IMR-90 (cell line): Measurements from ENCODE around the gene ZMYND10. TPM values are rescaled to one million over a fixed set of nuclear protein-coding genes. Genes with fewer than 3 reads are reported as not detected.

Source experiments
- ATAC-seq: fragments of 200-7000 bp; cut with Tn5 transposase; 2 replicates; pipeline ENCODE4 v1.9.1; 2020; ENCODE audit warnings: low read depth, mild to moderate bottlenecking, moderate library complexity
- BruUV-seq: library from RNA; stranded (reverse); fragments of 400-500 nt; replicated peaks from 2 replicates; lab custom pipeline; 2021; lab: Mats Ljungman, UMichigan
- CTCF ChIA-PET: fragments of 300-600 bp; formaldehyde crosslinking; extraction: SDS; loops from one replicate; lab custom pipeline; 2021; ENCODE audit warnings: antibody characterized with exemption; lab: Yijun Ruan, JAX
- POLR2A ChIA-PET: fragments of 300-600 bp; sonication (Branson Sonifier 250); formaldehyde crosslinking; loops from one replicate; lab custom pipeline; 2022; ENCODE audit warnings: antibody characterized with exemption; ENCODE audit not compliant: unreplicated experiment; lab: Charles Lee
- DNase-seq: peaks from one replicate; pipeline ENCODE4 v3.0.0; 2013
- H2AFZ ChIP-seq: replicated peaks from 2 replicates; pipeline ENCODE3; 2013; ENCODE audit warnings: low read length, mild to moderate bottlenecking; ENCODE audit not compliant: poor library complexity
- H2AK5ac ChIP-seq: 2 replicates; pipeline ENCODE4 v1.6.1; 2013; ENCODE audit warnings: low read depth, low read length, inconsistent platforms
- H2AK9ac ChIP-seq: replicated peaks from 2 replicates; pipeline ENCODE3; 2013; ENCODE audit warnings: mild to moderate bottlenecking, low read depth, low read length, moderate library complexity; ENCODE audit not compliant: poor library complexity
- H2BK120ac ChIP-seq: 2 replicates; pipeline ENCODE4 v1.6.1; 2013; ENCODE audit warnings: low read depth, low read length, inconsistent platforms
- H2BK15ac ChIP-seq: 3 replicates; pipeline ENCODE4 v1.6.1; 2013; ENCODE audit warnings: low read depth, low read length, inconsistent platforms
- H2BK20ac ChIP-seq: 2 replicates; pipeline ENCODE4 v1.6.1; 2013; ENCODE audit warnings: low read depth, mild to moderate bottlenecking, inconsistent platforms, low read length, moderate library complexity
- H2BK5ac ChIP-seq: 2 replicates; pipeline ENCODE4 v1.6.1; 2013; ENCODE audit warnings: mild to moderate bottlenecking, low read depth, low read length, inconsistent platforms; ENCODE audit not compliant: poor library complexity, severe bottlenecking
- H3K14ac ChIP-seq: replicated peaks from 2 replicates; pipeline ENCODE4 v1.6.1; 2013; ENCODE audit warnings: low read depth, low read length, inconsistent platforms
- H3K18ac ChIP-seq: 2 replicates; pipeline ENCODE4 v1.6.1; 2013; ENCODE audit warnings: low read depth, low read length, control low read depth
- H3K23ac ChIP-seq: 2 replicates; pipeline ENCODE4 v1.6.1; 2013; ENCODE audit warnings: low read depth, low read length, inconsistent platforms
- H3K27ac ChIP-seq: 2 replicates; pipeline ENCODE4 v1.5.1; 2013; ENCODE audit warnings: mild to moderate bottlenecking, control low read depth, low read length; ENCODE audit not compliant: insufficient read depth
- H3K27me3 ChIP-seq: 2 replicates; pipeline ENCODE4 v1.6.1; 2013; ENCODE audit warnings: low read length; ENCODE audit not compliant: control insufficient read depth, insufficient read depth
- H3K36me3 ChIP-seq: 2 replicates; pipeline ENCODE4 v1.6.1; 2013; ENCODE audit warnings: low read length, mixed read lengths; ENCODE audit not compliant: control insufficient read depth, insufficient read depth
- H3K4ac ChIP-seq: 2 replicates; pipeline ENCODE4 v1.6.1; 2013; ENCODE audit warnings: low read depth, low read length, inconsistent platforms
- H3K4me1 ChIP-seq: 2 replicates; pipeline ENCODE4 v1.6.1; 2013; ENCODE audit warnings: low read length, mixed read lengths; ENCODE audit not compliant: control insufficient read depth, insufficient read depth
- H3K4me2 ChIP-seq: 2 replicates; pipeline ENCODE4 v1.6.1; 2013; ENCODE audit warnings: low read depth, mild to moderate bottlenecking, control low read depth, low read length, moderate library complexity
- H3K4me3 ChIP-seq: 2 replicates; pipeline ENCODE4 v1.5.1; 2013; ENCODE audit warnings: low read depth, mild to moderate bottlenecking, control low read depth, low read length, moderate library complexity; ENCODE audit not compliant: insufficient read depth
- H3K56ac ChIP-seq: 2 replicates; pipeline ENCODE4 v1.6.1; 2013; ENCODE audit warnings: low read length, inconsistent platforms; ENCODE audit not compliant: insufficient read depth; ENCODE audit errors: extremely low read depth
- H3K79me1 ChIP-seq, 2 experiments: 2 replicates each; pipeline ENCODE4 v1.6.1; 2013; ENCODE audit warnings: low read length in 2 of 2, inconsistent platforms in 1 of 2, low read depth in 1 of 2
- H3K9ac ChIP-seq: 2 replicates; pipeline ENCODE4 v1.6.1; 2013; ENCODE audit warnings: low read depth, low read length, control low read depth
- H3K9me1 ChIP-seq: 2 replicates; pipeline ENCODE4 v1.6.1; 2013; ENCODE audit warnings: low read length, inconsistent platforms; ENCODE audit not compliant: insufficient read depth
- H3K9me3 ChIP-seq: 2 replicates; pipeline ENCODE4 v1.6.1; 2013; ENCODE audit warnings: low read length; ENCODE audit not compliant: control insufficient read depth, insufficient read depth
- H4K20me1 ChIP-seq: 2 replicates; pipeline ENCODE4 v1.6.1; 2013; ENCODE audit warnings: low read length, inconsistent platforms; ENCODE audit not compliant: insufficient read depth
- H4K5ac ChIP-seq: 2 replicates; pipeline ENCODE4 v1.6.1; 2013; ENCODE audit warnings: mild to moderate bottlenecking, low read depth, low read length, control low read depth
- H4K8ac ChIP-seq, 2 experiments: 2 replicates each; pipeline ENCODE4 v1.6.1; 2013; ENCODE audit warnings: low read depth in 2 of 2, low read length in 2 of 2, control low read depth in 1 of 2, inconsistent platforms in 1 of 2
- H4K91ac ChIP-seq: 2 replicates; pipeline ENCODE4 v1.6.1; 2013; ENCODE audit warnings: low read depth, low read length, inconsistent platforms; ENCODE audit not compliant: insufficient read depth
- BHLHE40 ChIP-seq: fragments of 150-350 bp; IDR thresholded peaks from 2 replicates; pipeline ENCODE4 v1.6.1; 2016; ENCODE audit warnings: mild to moderate bottlenecking, low read depth, low read length
- CEBPB ChIP-seq: IDR thresholded peaks from 2 replicates; pipeline ENCODE4 v1.6.1; 2012; ENCODE audit warnings: low read depth, low read length, improper control_type of control experiment
- CHD1 ChIP-seq: IDR thresholded peaks from 2 replicates; pipeline ENCODE4 v1.6.1; 2012; ENCODE audit warnings: low read depth, low read length, improper control_type of control experiment
- FOS ChIP-seq: fragments of 150-350 bp; IDR thresholded peaks from 2 replicates; pipeline ENCODE4 v1.6.1; 2016; ENCODE audit warnings: low read depth, low read length
- MAZ ChIP-seq: IDR thresholded peaks from 2 replicates; pipeline ENCODE4 v1.6.1; 2012; ENCODE audit warnings: low read depth, mild to moderate bottlenecking, low read length, improper control_type of control experiment, moderate library complexity, borderline replicate concordance
- MXI1 ChIP-seq: IDR thresholded peaks from 2 replicates; pipeline ENCODE4 v1.6.1; 2012; ENCODE audit warnings: low read depth, mild to moderate bottlenecking, low read length, moderate library complexity, borderline replicate concordance
- RAD21 ChIP-seq: IDR thresholded peaks from 2 replicates; pipeline ENCODE4 v1.6.1; 2012; ENCODE audit warnings: low read length, improper control_type of control experiment
- SMC3 ChIP-seq: fragments of 150-350 bp; IDR thresholded peaks from 2 replicates; pipeline ENCODE4 v1.6.1; 2016; ENCODE audit warnings: low read depth, mild to moderate bottlenecking, antibody characterized with exemption, low read length, moderate library complexity
- WGBS, 2 experiments: methylation state at CpG; one replicate each; pipeline versions ENCODE4 v1.1.5 to v1.1.7; 2013; ENCODE audit warnings: missing lambda C conversion rate in 2 of 2; ENCODE audit not compliant: insufficient read length in 1 of 2; ENCODE audit errors: extremely low coverage in 2 of 2; 5-methylcytosine and 5-hydroxymethylcytosine counted together
- dilution Hi-C: fragments of 300-500 bp; cut with HindIII; formaldehyde crosslinking; loops from one replicate; pipeline ENCODE4 v1.14.3; 2018; ENCODE audit warnings: low sequenced_read_pairs; ENCODE audit not compliant: unreplicated experiment
- in situ Hi-C: fragments of 300-500 bp; cut with MboI; formaldehyde crosslinking; loops from 3 replicates; pipeline ENCODE4 v1.14.3; 2019; ENCODE audit warnings: low sequenced_read_pairs, inconsistent platforms, mixed read lengths
- intact Hi-C: fragments of 100-400 bp; cut with micrococcal nuclease; formaldehyde crosslinking; loops from 2 replicates; pipeline ENCODE4 v1.10.0; 2022
- polyA plus RNA-seq, 3 experiments: library from polyadenylated mRNA; depleted of rRNA; stranded (reverse); fragments of >200 nt; gene quantifications; 2 replicates each; pipeline ENCODE4 v1.2.3, GENCODE V29; 2012; ENCODE audit warnings: low replicate concordance in 1 of 3
- total RNA-seq: library from RNA; depleted of rRNA; stranded (reverse); fragments of >200 nt; gene quantifications from 2 replicates; pipeline ENCODE4 v1.2.3, GENCODE V29; 2012
- TF ChIP-seq, protein P1 (sequence below): conservative IDR thresholded peaks from 2 replicates; pipeline ENCODE4 v1.5.1; 2012; ENCODE audit warnings: mild to moderate bottlenecking, low read depth, low read length, improper control_type of control experiment

Gene ZMYND10
- total and polyA plus RNA-seq, 2 of the 4 experiments (the other 2 are of a cell fraction), result 1.1 to 1.4 TPM

- Histone ChIP-seq H3K18ac (no peak overlapping the region), H3K4ac (no peak overlapping the region), H3K4me2 (no peak overlapping the region), H2BK20ac (no peak overlapping the region), H4K8ac (no peak overlapping the region), H3K4me3 (no peak overlapping the region), H3K79me1 (peaks cover 21 to 43% of the 10 kb centered on the region in 2 experiments), H4K91ac (no peak overlapping the region), H3K4me1 (peaks cover 24% of the 10 kb centered on the region), H3K36me3 (peaks cover 10% of the 10 kb centered on the region), H3K9me1 (peaks cover 5% of the 10 kb centered on the region), H2BK120ac (no peak overlapping the region), H2AK5ac (no peak overlapping the region), H2AFZ (peak overlapping the region; percentile 34), H3K27ac (no peak overlapping the region), H4K5ac (no peak overlapping the region), H2AK9ac (peak overlapping the region; percentile 82), H3K23ac (no peak overlapping the region), H3K14ac (no peak overlapping the region), H4K20me1 (peaks cover 12% of the 10 kb centered on the region), H2BK5ac (no peak overlapping the region), H3K56ac (no peak overlapping the region), H3K27me3 (no peaks in the 10 kb centered on the region), H2BK15ac (no peak overlapping the region), H3K9ac (no peak overlapping the region), H3K9me3 (no peaks in the 10 kb centered on the region)
- in situ Hi-C loops (loop anchor here (25.0 kb wide), 3 partner anchors 1063 to 1838 kb away; partner anchors contain the start of genes ABHD14B, GPR62, MANF and PCBP4), intact Hi-C loops (loop anchor here (1.0 to 5.0 kb wide), 3 partner anchors 62 to 130 kb away; no protein-coding TSS in a partner anchor), dilution Hi-C loops (no loop called here)
- no TSS peak for BruUV-seq
- CTCF ChIA-PET, result interaction anchor here (0.7 to 1.0 kb wide), 3 partner anchors 9 to 26 kb away, joined by 3 to 4 read pairs (median 4); partner anchors contain the start of genes HYAL3 and NAA80
- peak; percentile 79 for TF ChIP-seq SMC3
- TF ChIP-seq, protein P1, sequence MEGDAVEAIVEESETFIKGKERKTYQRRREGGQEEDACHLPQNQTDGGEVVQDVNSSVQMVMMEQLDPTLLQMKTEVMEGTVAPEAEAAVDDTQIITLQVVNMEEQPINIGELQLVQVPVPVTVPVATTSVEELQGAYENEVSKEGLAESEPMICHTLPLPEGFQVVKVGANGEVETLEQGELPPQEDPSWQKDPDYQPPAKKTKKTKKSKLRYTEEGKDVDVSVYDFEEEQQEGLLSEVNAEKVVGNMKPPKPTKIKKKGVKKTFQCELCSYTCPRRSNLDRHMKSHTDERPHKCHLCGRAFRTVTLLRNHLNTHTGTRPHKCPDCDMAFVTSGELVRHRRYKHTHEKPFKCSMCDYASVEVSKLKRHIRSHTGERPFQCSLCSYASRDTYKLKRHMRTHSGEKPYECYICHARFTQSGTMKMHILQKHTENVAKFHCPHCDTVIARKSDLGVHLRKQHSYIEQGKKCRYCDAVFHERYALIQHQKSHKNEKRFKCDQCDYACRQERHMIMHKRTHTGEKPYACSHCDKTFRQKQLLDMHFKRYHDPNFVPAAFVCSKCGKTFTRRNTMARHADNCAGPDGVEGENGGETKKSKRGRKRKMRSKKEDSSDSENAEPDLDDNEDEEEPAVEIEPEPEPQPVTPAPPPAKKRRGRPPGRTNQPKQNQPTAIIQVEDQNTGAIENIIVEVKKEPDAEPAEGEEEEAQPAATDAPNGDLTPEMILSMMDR, result peak; percentile 91
- TF ChIP-seq BHLHE40, result no peak
- no peak for TF ChIP-seq CEBPB
- TF ChIP-seq CHD1, result no peak
- TF ChIP-seq FOS, result no peak
- TF ChIP-seq MAZ, result peak; percentile 50; the same call in 1 of the 2 replicates
- 0 out of 2 replicates have a peak, but pooled peaks have one; percentile 39 for TF ChIP-seq MXI1
- TF ChIP-seq RAD21, result peak; percentile 80
- ATAC-seq (peak; percentile 42), DNase-seq (peak; percentile 61)
- 45% methylated on average over 2 of the region's 4 CpGs; no CpG with 5 or more reads in 1 of the 2 experiments for WGBS, 2 experiments
- POLR2A ChIA-PET, result interaction anchor here (1.0 kb wide), 1 partner anchor 13 kb away, joined by 4 read pairs; no protein-coding TSS in a partner anchor
Measured at GRCh38 chr3:50324351-50325112, 21.0 kb downstream of the ZMYND10 start.
